IPS-NIHi11 (cell line): ENCODE data around the gene PLGRKT.
"Not testable (repeated sequence)": the region's sequence is repeated elsewhere in the genome, so short reads cannot be mapped to it uniquely, and the experiment has no call there.

Experiments used
- DNase-seq: peaks from one replicate; pipeline ENCODE4 v3.0.0; 2012; ENCODE audit warnings: mixed read lengths, low spot score

The PLGRKT gene

GRCh38 chr9:5437254-5438216 is at the start of gene PLGRKT:
PLGRKT (minus strand) TSS chr9:5437925; CDS start chr9:5431977, 5,948 bp downstream.
- DNase-seq: peak; percentile 90

- no peak for DNase-seq
These were observed 49.3 kb upstream of the PLGRKT start for GRCh38 chr9:5486988-5487387.

- DNase-seq: no peak
These were observed 47.8 kb upstream of the PLGRKT start for GRCh38 chr9:5485378-5486085.

GRCh38 chr9:5483306-5483705 is 45.6 kb upstream of the PLGRKT start:
- no peak for DNase-seq

GRCh38 chr9:5482194-5482593 is 44.5 kb upstream of the PLGRKT start:
- no peak for DNase-seq

- no peak for DNase-seq
These were observed 43.8 kb upstream of the PLGRKT start for GRCh38 chr9:5481322-5482040.

- no peak for DNase-seq
These were observed 43.2 kb upstream of the PLGRKT start for GRCh38 chr9:5480919-5481318.

- DNase-seq: no peak
These were observed 42.4 kb upstream of the PLGRKT start for GRCh38 chr9:5479994-5480694.

- DNase-seq: no peak
These were observed 40.5 kb upstream of the PLGRKT start for GRCh38 chr9:5478206-5478605.

GRCh38 chr9:5475611-5476010 is 37.9 kb upstream of the PLGRKT start:
- DNase-seq: not testable (repeated sequence)

GRCh38 chr9:5470816-5471215 is 33.1 kb upstream of the PLGRKT start:
- DNase-seq: no peak

GRCh38 chr9:5470122-5470521 is 32.4 kb upstream of the PLGRKT start:
- no peak for DNase-seq

- DNase-seq: no peak
These were observed 31.1 kb upstream of the PLGRKT start for GRCh38 chr9:5468850-5469249.

GRCh38 chr9:5466766-5467165 is 29.0 kb upstream of the PLGRKT start:
- no peak for DNase-seq

- no peak for DNase-seq
These were observed 28.3 kb upstream of the PLGRKT start for GRCh38 chr9:5466005-5466404.

GRCh38 chr9:5464831-5465330 is 27.2 kb upstream of the PLGRKT start:
- DNase-seq: not testable (repeated sequence)

GRCh38 chr9:5460157-5460556 is 22.4 kb upstream of the PLGRKT start:
- no peak for DNase-seq

- no peak for DNase-seq
These were observed 21.6 kb upstream of the PLGRKT start for GRCh38 chr9:5459289-5459829.

GRCh38 chr9:5455181-5455580 is 17.5 kb upstream of the PLGRKT start:
- no peak for DNase-seq

GRCh38 chr9:5453673-5454072 is 15.9 kb upstream of the PLGRKT start:
- DNase-seq: no peak

GRCh38 chr9:5453004-5453403 is 15.3 kb upstream of the PLGRKT start:
- DNase-seq: no peak

- no peak for DNase-seq
These were observed 14.5 kb upstream of the PLGRKT start for GRCh38 chr9:5452286-5452609.
